Measurements from ENCODE around the gene SMIM28.
A peak's percentile ranks its signal among the peaks of the same experiment; 100 is the strongest.

Gene SMIM28

GRCh38 chr6:138404666-138405337 is 27.1 kb downstream of the SMIM28 start:
- DNase-seq (ENCODE audit: low spot score), result no peak
- Mint-ChIP-seq H3K27ac (peak overlapping the region; percentile 73), H3K4me1 (ENCODE audit: low read depth) (peaks cover 21% of the 10 kb centered on the region), H3K4me3 (peak overlapping the region; percentile 81), H3K9me3 (no peaks in the 10 kb centered on the region), H3K27me3 (ENCODE audit: low read depth) (peaks cover 20% of the 10 kb centered on the region), H3K36me3 (ENCODE audit: low read depth) (peaks cover 28% of the 10 kb centered on the region)

DNA sequence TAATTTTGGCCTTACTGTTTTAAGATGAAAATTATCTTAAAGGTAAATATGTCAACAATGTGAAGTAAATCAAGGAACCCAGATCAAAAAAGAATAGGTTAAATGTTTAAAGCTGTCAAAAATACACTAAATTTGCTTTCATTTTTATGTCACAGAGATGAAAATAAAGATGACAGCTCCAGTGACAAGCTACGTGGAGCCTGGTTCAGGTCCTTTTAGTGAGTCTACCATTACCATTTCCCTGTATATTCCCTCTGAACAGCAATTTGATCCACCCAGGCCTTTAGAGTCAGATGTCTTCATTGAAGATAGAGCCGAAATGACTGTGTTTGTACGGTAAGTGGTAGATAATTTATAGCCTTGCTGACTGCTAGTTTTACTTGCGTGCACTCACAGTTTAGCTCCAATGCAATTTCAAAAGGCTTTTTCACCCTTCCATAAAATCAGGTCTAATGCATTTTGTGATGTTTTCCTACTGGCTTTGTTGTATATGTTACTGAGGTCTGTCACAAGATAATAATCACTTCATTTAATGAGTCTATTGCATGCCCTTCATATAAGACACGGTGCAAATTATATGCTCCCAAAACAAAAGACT is 28.2 kb downstream of the SMIM28 start:
- Mint-ChIP-seq H3K36me3 (ENCODE audit: low read depth) (peaks cover 30% of the 10 kb centered on the region), H3K4me3 (peak overlapping the region; percentile 81), H3K4me1 (ENCODE audit: low read depth) (peaks cover 28% of the 10 kb centered on the region), H3K27me3 (ENCODE audit: low read depth) (peaks cover 18% of the 10 kb centered on the region), H3K9me3 (no peaks in the 10 kb centered on the region), H3K27ac (no peak overlapping the region)
- no peak for DNase-seq (ENCODE audit: low spot score)

DNA sequence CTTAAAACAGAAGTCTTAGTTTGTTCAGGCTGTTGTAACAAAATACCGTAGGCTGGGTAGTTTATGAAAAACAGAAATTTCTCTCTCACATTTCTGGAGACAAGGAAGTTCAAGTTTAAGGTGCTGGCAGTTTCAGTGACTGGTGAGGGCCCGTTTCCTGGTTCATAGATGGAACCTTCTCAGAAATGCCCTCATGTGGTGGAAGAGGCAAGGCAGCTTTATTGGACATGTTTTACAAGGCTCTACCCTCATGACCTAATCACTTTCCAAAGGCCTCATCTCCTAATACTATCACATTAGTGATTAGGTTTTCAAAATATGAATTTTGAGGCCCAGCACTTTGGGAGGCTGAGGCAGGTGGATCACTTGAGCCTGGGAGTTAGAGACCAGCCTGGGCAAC is 28.7 kb downstream of the SMIM28 start:
- DNase-seq (ENCODE audit: low spot score), result no peak
- Mint-ChIP-seq H3K9me3 (no peaks in the 10 kb centered on the region), H3K4me3 (no peak overlapping the region), H3K36me3 (ENCODE audit: low read depth) (peaks cover 34% of the 10 kb centered on the region), H3K4me1 (ENCODE audit: low read depth) (peaks cover 34% of the 10 kb centered on the region), H3K27me3 (ENCODE audit: low read depth) (peaks cover 14% of the 10 kb centered on the region), H3K27ac (no peak overlapping the region)

GRCh38 chr6:138410048-138410735 is 32.5 kb downstream of the SMIM28 start:
- no peak overlapping the region for H3K27ac Mint-ChIP-seq
- no peaks in the 10 kb centered on the region for H3K27me3 Mint-ChIP-seq (ENCODE audit: low read depth)
- peaks cover 52% of the 10 kb centered on the region for H3K36me3 Mint-ChIP-seq (ENCODE audit: low read depth)
- no peak for DNase-seq (ENCODE audit: low spot score)
- peaks cover 27% of the 10 kb centered on the region for H3K4me1 Mint-ChIP-seq (ENCODE audit: low read depth)
- no peaks in the 10 kb centered on the region for H3K9me3 Mint-ChIP-seq
- H3K4me3 Mint-ChIP-seq, result no peak overlapping the region

DNA sequence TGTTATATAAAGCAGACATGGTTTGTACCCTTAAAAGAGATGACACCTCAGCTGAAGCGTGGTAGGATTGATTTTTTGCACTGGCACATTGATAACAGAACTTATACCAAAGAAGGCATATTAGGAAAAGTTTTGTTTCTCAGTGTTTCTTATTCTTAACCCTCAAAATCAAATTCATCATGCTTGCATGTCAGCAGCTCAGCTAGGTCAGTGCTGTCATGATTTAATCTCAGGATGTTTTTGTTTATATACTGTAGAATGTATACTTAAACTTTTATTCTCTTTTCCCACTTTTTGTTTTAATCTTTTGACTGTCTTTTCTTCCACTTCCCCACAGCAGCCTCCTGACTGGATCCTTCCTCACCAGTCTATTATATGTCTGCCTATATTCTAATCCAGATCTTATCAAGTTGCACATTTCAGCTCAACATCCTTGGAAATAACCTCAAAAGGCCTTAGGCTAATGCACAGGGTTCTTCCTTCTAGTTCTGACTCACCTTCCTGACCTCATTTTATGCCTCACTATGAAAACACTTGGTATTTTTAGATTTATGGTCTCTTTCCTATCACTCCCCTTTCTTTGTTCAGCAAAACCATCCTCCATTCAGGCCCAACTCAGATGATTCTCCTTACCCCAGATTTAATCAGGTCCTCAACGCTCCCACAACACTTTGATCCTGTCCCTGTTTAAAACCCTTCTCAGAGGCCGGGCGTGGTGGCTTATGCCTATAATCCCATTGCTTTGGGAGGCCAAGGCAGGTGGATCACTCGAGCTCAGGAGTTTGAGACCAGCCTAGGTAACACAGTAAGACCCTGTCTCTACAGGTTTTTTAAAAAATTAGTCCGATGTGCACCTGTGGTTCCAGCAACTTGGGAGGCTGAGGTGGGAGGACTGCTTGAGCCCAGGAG is 33.5 kb downstream of the SMIM28 start:
- peaks cover 48% of the 10 kb centered on the region for H3K36me3 Mint-ChIP-seq (ENCODE audit: low read depth)
- H3K27me3 Mint-ChIP-seq (ENCODE audit: low read depth), result no peaks in the 10 kb centered on the region
- H3K27ac Mint-ChIP-seq, result peak overlapping the region; percentile 79
- peak; percentile 20 for DNase-seq (ENCODE audit: low spot score)
- peaks cover 19% of the 10 kb centered on the region for H3K4me1 Mint-ChIP-seq (ENCODE audit: low read depth)
- peak overlapping the region; percentile 13 for H3K4me3 Mint-ChIP-seq
- no peaks in the 10 kb centered on the region for H3K9me3 Mint-ChIP-seq

DNA sequence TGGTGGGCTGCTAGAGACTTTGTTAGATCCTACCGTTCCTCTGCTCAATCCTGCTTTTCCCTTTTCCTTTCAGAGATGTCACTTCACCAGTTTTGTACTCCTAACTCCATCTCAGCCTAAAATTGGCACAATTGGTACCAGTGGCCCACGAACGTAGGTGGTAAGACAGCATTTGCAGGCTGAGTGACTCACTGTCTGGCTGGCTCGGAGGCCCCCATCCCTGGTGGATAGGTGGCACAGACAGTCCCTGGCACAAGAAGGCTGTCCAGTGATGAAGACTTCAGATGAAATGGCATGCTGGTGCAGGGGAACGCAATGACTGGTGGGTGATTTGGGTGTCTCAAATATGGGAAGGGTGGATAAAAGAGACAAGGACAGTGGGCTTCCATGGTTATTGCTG is 37.4 kb downstream of the SMIM28 start:
- DNase-seq (ENCODE audit: low spot score), result no peak
- peaks cover 41% of the 10 kb centered on the region for H3K36me3 Mint-ChIP-seq (ENCODE audit: low read depth)
- no peaks in the 10 kb centered on the region for H3K27me3 Mint-ChIP-seq (ENCODE audit: low read depth)
- H3K4me3 Mint-ChIP-seq, result no peak overlapping the region
- peaks cover 12% of the 10 kb centered on the region for H3K4me1 Mint-ChIP-seq (ENCODE audit: low read depth)
- no peak overlapping the region for H3K27ac Mint-ChIP-seq
- H3K9me3 Mint-ChIP-seq, result no peaks in the 10 kb centered on the region

DNA sequence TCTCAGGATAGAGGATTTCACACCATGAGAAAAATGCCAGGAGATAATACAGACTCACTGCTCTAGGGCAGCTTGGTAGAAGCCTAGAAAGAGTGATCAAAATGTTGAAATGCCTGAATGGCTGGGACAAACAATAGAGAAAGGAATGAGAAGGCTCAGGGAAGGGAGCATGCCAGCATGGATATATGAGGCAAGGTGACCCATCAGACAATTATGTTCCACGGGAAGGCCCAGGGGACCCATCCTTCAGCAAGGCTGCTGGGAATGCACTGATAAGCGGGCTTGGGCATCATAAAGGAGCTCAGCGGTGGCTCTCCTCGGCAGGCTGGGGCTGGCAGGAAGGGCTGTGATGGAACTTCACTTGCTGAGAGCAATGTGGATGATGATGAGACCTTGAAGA is 38.5 kb downstream of the SMIM28 start:
- no peak for DNase-seq (ENCODE audit: low spot score)
- H3K27me3 Mint-ChIP-seq (ENCODE audit: low read depth), result no peaks in the 10 kb centered on the region
- peaks cover 4% of the 10 kb centered on the region for H3K4me1 Mint-ChIP-seq (ENCODE audit: low read depth)
- H3K27ac Mint-ChIP-seq, result no peak overlapping the region
- peaks cover 39% of the 10 kb centered on the region for H3K36me3 Mint-ChIP-seq (ENCODE audit: low read depth)
- H3K9me3 Mint-ChIP-seq, result no peaks in the 10 kb centered on the region
- H3K4me3 Mint-ChIP-seq, result no peak overlapping the region

- H3K4me1 Mint-ChIP-seq (ENCODE audit: low read depth), result peaks cover 1% of the 10 kb centered on the region
- DNase-seq (ENCODE audit: low spot score), result no peak
- no peaks in the 10 kb centered on the region for H3K27me3 Mint-ChIP-seq (ENCODE audit: low read depth)
- no peak overlapping the region for H3K27ac Mint-ChIP-seq
- H3K36me3 Mint-ChIP-seq (ENCODE audit: low read depth), result peaks cover 34% of the 10 kb centered on the region
- H3K9me3 Mint-ChIP-seq, result no peaks in the 10 kb centered on the region
- H3K4me3 Mint-ChIP-seq, result no peak overlapping the region
Measured at GRCh38 chr6:138417493-138418117, 39.9 kb downstream of the SMIM28 start.

- Mint-ChIP-seq H3K4me1 (ENCODE audit: low read depth) (peaks cover 2% of the 10 kb centered on the region), H3K36me3 (ENCODE audit: low read depth) (peaks cover 29% of the 10 kb centered on the region), H3K27ac (no peak overlapping the region), H3K4me3 (no peak overlapping the region), H3K27me3 (ENCODE audit: low read depth) (no peaks in the 10 kb centered on the region), H3K9me3 (no peaks in the 10 kb centered on the region)
- no peak for DNase-seq (ENCODE audit: low spot score)
Measured at GRCh38 chr6:138418118-138418742, 40.5 kb downstream of the SMIM28 start.

GRCh38 chr6:138419766-138420165 is 42.1 kb downstream of the SMIM28 start:
- H3K36me3 Mint-ChIP-seq (ENCODE audit: low read depth), result peaks cover 18% of the 10 kb centered on the region
- H3K4me3 Mint-ChIP-seq, result no peak overlapping the region
- H3K4me1 Mint-ChIP-seq (ENCODE audit: low read depth), result peaks cover 4% of the 10 kb centered on the region
- H3K27me3 Mint-ChIP-seq (ENCODE audit: low read depth), result no peaks in the 10 kb centered on the region
- no peaks in the 10 kb centered on the region for H3K9me3 Mint-ChIP-seq
- DNase-seq (ENCODE audit: low spot score), result no peak
- H3K27ac Mint-ChIP-seq, result no peak overlapping the region

GRCh38 chr6:138420356-138420755 is 42.7 kb downstream of the SMIM28 start:
- Mint-ChIP-seq H3K9me3 (no peaks in the 10 kb centered on the region), H3K4me1 (ENCODE audit: low read depth) (peaks cover 4% of the 10 kb centered on the region), H3K27me3 (ENCODE audit: low read depth) (no peaks in the 10 kb centered on the region), H3K27ac (no peak overlapping the region), H3K4me3 (no peak overlapping the region), H3K36me3 (ENCODE audit: low read depth) (peaks cover 18% of the 10 kb centered on the region)
- no peak for DNase-seq (ENCODE audit: low spot score)

- Mint-ChIP-seq H3K36me3 (ENCODE audit: low read depth) (peaks cover 18% of the 10 kb centered on the region), H3K27me3 (ENCODE audit: low read depth) (no peaks in the 10 kb centered on the region), H3K27ac (no peak overlapping the region), H3K4me1 (ENCODE audit: low read depth) (peaks cover 4% of the 10 kb centered on the region), H3K4me3 (no peak overlapping the region), H3K9me3 (no peaks in the 10 kb centered on the region)
- no peak for DNase-seq (ENCODE audit: low spot score)
Measured at GRCh38 chr6:138421089-138421488, 43.4 kb downstream of the SMIM28 start.

DNA sequence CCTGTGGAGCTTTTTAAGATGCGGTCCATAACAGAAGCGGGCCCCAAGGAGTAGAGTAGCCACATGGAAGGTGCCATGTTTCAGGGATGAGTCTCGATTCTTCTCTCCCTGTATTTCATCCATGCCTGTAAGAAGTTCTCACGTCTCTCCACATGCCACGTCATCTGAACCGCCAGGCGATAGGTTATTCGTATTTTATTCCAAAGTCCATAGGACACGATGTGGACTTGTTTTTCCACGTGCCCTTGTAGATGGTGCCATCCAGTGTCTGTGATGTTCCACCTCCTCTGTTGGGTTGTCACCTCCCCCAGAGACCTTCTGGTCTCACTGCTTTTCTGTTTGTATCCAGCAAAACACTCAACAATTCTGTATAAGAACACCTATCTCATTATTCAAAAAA is 43.9 kb downstream of the SMIM28 start:
- DNase-seq (ENCODE audit: low spot score), result no peak
- Mint-ChIP-seq H3K4me3 (no peak overlapping the region), H3K36me3 (ENCODE audit: low read depth) (peaks cover 18% of the 10 kb centered on the region), H3K9me3 (no peaks in the 10 kb centered on the region), H3K27me3 (ENCODE audit: low read depth) (no peaks in the 10 kb centered on the region), H3K27ac (no peak overlapping the region), H3K4me1 (ENCODE audit: low read depth) (peaks cover 4% of the 10 kb centered on the region)
